Measurements from ENCODE around the gene RGS1. TPM values are rescaled to one million over a fixed set of nuclear protein-coding genes. Genes with fewer than 3 reads are reported as not detected.

RGS1 gene
- total RNA-seq, 1 donor from 2014 or later, result not detected

DNA sequence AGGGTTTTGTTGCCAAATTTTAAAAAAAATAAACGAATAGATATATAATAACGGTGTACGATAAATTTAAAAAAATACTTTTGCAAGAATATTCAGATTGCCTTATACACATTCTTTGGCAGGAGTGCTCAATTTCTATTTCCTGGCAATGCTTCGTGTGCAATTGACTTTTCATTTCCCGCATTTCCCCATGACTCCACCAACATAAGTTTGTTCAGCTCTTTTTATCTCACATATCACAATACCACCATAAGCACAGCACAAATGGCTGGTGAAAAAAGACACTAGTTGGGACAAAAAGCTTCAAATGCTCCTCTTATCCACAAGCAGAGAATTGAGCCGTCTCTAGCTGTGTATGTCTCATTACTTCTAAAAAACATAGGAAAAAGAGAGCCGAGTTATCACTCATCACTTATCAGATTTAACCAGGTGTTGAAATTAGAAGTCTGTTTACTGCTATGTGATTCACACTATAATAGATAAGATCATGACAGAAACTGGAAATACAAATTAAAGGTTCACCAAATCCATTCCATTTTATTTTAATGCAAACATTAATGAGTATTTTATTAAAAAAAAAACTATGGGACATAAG is 28.9 kb upstream of the RGS1 start:
- TF ChIP-seq, protein P1, sequence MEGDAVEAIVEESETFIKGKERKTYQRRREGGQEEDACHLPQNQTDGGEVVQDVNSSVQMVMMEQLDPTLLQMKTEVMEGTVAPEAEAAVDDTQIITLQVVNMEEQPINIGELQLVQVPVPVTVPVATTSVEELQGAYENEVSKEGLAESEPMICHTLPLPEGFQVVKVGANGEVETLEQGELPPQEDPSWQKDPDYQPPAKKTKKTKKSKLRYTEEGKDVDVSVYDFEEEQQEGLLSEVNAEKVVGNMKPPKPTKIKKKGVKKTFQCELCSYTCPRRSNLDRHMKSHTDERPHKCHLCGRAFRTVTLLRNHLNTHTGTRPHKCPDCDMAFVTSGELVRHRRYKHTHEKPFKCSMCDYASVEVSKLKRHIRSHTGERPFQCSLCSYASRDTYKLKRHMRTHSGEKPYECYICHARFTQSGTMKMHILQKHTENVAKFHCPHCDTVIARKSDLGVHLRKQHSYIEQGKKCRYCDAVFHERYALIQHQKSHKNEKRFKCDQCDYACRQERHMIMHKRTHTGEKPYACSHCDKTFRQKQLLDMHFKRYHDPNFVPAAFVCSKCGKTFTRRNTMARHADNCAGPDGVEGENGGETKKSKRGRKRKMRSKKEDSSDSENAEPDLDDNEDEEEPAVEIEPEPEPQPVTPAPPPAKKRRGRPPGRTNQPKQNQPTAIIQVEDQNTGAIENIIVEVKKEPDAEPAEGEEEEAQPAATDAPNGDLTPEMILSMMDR (conservative IDR thresholded peaks at IDR 0.05; ENCODE audit: low read depth, low read length), result no peak
- H3K4me3 ChIP-seq (ENCODE audit: low read depth, low read length), result no peak overlapping the region
- no peak for DNase-seq (ENCODE audit: low read depth)

DNA sequence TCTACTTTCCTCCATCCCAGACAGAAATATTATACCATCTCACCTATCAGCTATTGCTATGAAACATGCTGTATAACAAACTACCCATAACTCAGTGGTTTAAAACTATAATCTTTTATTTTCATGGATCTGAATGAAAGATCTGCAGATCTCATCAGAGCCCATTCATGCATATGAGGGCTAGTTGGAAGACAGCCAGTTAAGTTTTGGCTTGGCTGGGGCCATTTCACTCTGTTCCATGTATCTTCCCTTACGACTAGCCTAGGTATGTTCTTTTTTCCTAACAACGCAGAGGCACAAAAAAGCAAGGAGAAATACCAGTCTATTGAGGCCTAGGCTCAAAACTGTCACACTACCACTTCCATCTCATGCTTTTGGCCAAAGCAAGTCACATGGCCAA is 28.1 kb upstream of the RGS1 start:
- no peak for DNase-seq (ENCODE audit: low read depth)
- no peak overlapping the region for H3K4me3 ChIP-seq (ENCODE audit: low read depth, low read length)
- TF ChIP-seq, protein P1 (conservative IDR thresholded peaks at IDR 0.05; ENCODE audit: low read depth, low read length), result no peak

DNA sequence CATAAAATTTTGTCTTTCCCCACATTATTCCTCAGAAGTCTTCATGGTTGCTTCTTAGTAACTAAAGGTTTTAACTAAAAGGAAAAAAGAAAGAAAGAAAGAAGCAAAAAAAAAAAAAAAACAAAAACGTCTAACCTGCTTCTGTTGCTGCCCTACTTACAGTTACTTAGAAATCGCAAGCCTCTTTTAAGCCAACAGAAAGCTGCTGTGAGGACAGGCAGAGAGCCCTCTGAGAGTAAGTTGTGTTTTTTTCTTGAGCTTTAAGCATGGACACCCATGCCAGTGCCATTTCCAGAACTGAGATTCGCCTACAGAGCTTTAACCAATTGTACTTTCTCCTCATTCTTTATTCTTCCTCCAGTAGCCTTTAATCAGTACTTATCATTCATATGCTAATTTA is 25.6 kb upstream of the RGS1 start:
- H3K4me3 ChIP-seq (ENCODE audit: low read depth, low read length), result no peak overlapping the region
- TF ChIP-seq, protein P1 (conservative IDR thresholded peaks at IDR 0.05; ENCODE audit: low read depth, low read length), result no peak
- no peak for DNase-seq (ENCODE audit: low read depth)

DNA sequence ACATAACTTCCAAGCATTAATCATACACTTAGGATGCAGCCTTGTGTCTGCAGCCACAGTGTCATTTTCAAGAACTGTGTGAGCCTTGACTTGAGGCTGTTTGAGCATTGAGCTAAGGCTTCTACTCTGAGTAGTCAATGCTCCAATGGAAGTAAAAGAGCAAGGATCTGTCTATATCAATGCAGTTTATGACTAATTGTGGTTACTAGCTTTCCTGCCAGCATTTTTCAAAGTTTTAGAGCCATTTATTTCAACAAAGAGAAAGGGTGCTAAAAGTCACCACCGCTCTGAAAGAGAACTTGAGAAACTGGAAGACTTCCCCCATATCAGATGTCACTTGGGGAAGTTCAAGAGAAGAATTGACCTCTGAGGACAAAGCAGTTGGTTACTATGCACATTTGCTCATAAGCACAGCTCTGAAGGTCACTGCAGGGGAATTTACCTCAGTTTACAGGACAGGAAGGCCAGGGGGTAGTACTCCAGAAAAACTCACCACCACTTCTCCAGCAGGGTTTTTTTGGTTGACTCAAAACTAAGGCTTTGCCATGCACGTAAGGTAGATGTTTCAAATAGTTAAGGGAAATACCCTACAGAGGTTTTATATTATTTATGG is 24.5 kb upstream of the RGS1 start:
- TF ChIP-seq, protein P1 (conservative IDR thresholded peaks at IDR 0.05; ENCODE audit: low read depth, low read length), result no peak
- DNase-seq (ENCODE audit: low read depth), result no peak

DNA sequence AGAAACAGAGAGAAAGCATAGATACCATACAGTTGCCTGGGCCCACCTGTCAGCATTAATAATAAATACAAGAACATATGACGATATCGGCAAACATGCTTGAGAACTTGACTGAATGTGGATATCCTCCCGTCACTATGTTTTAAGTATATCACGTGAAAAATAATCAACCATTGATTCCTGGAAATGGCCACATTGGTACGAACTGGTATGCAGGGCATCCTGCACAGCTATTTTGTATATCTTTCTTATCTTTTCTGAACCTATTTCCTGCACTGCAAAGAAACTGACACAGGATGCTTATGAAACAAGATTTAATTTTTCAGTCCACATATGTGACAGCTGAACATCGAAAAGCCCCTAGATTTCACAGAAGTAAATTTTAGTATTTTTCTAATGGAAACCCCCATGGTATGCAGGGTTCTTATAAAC is 22.8 kb upstream of the RGS1 start:
- TF ChIP-seq, protein P1 (conservative IDR thresholded peaks at IDR 0.05; ENCODE audit: low read depth, low read length), result no peak
- no peak for DNase-seq (ENCODE audit: low read depth)
- H3K4me3 ChIP-seq (ENCODE audit: low read depth, low read length), result no peak overlapping the region

More for the DNA sequence above, 24.5 kb upstream of the RGS1 start:
- H3K4me3 ChIP-seq (ENCODE audit: low read depth, low read length), result no peak overlapping the region

DNA sequence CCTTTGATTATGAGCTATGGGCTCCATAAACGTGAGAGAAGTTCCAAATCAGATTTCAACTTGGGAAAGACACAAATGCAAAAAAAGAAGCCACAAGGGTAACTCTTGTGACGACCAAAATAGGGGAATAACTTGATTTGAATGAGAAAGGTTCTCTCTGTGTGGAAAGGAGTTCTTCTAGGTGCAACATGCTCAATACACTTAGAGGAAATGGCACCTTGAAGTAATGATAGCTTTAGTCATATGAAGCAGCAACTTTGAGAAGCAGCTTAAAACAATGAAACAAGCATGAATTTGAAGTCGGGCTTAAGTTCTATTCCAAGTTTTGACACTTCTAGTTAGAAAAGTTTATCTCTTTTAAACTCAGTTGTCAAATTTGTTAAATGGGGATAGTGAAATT is 21.8 kb upstream of the RGS1 start:
- TF ChIP-seq, protein P1 (conservative IDR thresholded peaks at IDR 0.05; ENCODE audit: low read depth, low read length), result no peak
- DNase-seq (ENCODE audit: low read depth), result no peak
- no peak overlapping the region for H3K4me3 ChIP-seq (ENCODE audit: low read depth, low read length)

DNA sequence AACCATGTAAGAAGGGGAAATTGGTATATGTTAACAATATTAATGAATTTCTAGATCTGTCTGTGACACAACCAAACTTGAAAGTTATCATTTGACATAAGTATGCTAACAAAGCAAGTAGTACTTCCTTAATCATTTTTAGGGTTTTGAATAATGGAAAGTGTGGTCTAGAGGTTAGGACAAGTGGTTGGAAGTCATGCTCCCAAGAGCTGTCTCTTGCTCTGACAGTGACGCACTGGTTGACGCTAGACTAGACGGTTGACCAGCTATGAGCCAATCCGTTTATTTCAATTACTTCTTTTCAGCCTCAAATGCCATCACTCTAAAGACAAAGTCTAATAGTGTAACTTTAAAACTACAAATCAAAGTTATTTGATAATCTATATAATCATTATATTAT is 20.7 kb upstream of the RGS1 start:
- TF ChIP-seq, protein P1 (conservative IDR thresholded peaks at IDR 0.05; ENCODE audit: low read depth, low read length), result no peak
- H3K4me3 ChIP-seq (ENCODE audit: low read depth, low read length), result no peak overlapping the region
- DNase-seq (ENCODE audit: low read depth), result no peak

Measured in epithelial cell of proximal tubule (primary cell).